Sciatic nerve (tissue), 2 donors: ENCODE measurements around the gene PGD. TPM values are rescaled to one million over a fixed set of nuclear protein-coding genes. Genes with fewer than 3 reads are reported as not detected.

Experiments
- ATAC-seq: fragments of 200-7000 bp; cut with Tn5 transposase; one replicate; pipeline ENCODE4 v1.9.1; 2020; ENCODE audit warnings: mild to moderate bottlenecking, moderate library complexity
- DNase-seq: peaks from one replicate; pipeline ENCODE4 v3.0.0-alpha.2; 2020; ENCODE audit warnings: low spot score
- intact Hi-C: fragments of 100-400 bp; cut with DNase I; formaldehyde crosslinking; loops from one replicate; pipeline ENCODE4 v1.14.2; 2022
- total RNA-seq: library from RNA; stranded (reverse); fragmentation: NEBNext Ultra II Directional; extraction: Animal tissue kit (Norgen Biotek cat#: 25700); gene quantifications from one replicate; pipeline ENCODE4 v1.2.1, GENCODE V29; 2021
- donor health status: DM: no; HTN: no; CAD: no.
- donor health status: DM: no; HTN: no; CAD: no.

Gene PGD
- total RNA-seq, 1 donor from 2014 or later: 70.4 TPM

DNA sequence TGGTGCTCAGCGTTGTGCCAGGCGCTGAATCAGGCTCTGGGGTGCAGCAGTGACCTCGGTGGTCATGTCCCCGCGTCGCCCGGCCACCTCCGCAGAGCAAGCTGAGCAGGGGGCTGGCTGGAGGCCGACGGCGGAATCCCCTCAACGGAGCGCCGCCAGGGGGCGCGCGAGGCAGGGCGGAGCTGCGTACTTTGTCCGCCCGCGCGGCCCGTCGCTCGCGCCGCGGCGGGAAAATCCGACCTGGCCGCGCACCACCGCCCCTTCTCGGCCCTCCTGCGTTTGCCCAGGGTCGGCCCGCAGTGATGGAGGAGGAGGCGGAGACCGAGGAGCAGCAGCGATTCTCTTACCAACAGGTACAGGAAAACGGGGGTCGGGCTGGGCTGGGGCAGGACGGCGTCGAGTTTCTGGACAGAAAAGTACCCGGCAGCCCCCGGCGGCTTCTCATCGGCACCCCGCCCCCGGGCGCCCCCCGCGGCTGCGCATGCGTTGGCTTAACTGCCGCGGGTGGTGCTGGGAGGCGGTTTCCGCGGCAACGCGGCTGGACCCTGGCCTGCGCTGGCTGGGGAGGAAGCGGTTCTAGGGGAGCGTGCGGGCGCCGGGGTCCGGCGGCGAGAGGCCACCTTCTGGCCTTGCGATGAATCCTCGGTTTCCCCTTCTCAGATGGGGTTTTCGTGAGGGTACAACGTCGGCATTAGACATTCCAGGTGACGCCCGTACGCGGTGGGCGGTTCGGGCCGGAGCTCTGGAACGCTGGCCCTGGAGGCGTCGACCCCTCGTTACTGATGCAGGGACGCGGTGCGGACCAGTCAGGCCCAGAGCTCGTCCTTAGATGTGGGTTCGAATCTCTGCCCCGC, 31.6 kb downstream of the PGD start, which contains the start of gene CENPS:
TSS of gene CENPS (plus strand) at position 218 of the 854 bp plus-strand sequence. CDS start at position 303, 85 bp downstream.
- intact Hi-C loops: no loop called here
- peak; percentile 95 for DNase-seq

DNA sequence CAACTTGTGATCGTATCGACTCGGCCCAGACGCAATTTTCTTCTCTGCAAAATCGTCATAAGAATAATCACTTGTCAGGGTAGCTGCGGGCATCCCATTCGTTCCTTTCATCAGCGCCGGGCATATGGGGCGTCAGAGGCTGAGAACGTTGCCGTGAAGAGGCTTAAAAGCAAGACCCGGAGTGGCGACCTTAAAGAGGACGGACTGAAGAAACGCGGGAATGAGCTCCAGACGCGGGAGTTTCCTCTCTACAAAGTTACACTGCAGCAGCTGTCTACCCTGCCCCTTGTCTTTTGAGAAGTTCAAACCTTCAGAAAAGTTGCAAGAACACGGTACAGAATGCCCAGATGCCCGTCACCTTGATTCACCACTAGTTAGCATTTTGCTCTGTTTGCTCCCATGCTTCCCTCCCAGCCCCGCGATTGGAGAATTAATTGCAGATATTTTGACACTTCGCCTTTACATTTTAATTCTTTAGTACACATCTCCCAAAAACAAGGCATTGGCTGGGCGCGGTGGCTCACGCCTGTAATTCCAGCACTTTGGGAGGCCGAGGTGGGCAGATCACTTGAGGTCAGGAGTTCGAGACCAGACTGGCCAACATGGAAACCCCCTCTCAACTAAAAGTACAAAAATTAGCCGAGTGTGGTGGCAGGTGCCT, 32.3 kb downstream of the PGD start:
- intact Hi-C loops: no loop called here
- DNase-seq (no peak), ATAC-seq (peak; percentile 1)

More for the DNA sequence above, 31.6 kb downstream of the PGD start, which contains the start of gene CENPS:
- ATAC-seq: peak; percentile 97

DNA sequence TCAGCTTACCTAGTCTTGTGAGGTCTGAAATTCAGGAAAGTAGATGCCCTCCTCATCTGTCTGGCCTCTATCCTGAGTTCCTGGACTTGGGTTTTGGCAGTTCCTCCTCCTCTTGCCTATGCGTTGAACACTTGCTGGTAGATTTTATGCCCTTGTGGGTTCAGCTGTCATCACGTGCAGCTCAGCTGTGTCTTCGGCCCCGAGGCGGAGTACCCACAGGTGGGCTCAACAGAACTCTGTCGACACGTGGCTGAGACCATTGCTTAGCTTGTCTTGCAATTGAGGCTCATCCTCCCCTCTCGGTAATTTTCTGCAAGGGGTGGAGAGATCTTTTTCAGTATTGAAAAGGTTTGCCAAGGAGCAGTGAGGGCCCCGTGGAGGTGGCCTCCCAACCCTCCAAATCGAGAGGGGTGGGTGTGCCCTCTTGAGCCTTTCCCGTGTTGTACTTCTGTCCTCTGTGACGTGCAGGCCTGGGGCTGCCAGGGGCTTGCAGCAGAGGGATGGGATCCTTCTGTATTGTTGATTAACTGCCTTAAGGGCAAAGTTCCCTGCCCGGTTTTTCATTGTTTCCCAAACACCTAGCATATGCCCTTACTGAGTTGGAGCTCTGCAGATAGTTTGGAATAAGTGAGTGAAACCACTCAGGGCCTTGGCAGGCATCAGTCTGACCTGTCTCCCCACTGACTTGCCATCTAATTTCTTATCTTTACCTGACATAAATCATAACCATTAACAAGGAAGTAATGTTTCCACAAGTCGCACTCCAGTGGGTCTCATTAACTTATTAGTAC, 34.2 kb downstream of the PGD start:
- intact Hi-C loops: no loop called here
- DNase-seq (no peak), ATAC-seq (no peak)

- intact Hi-C loops: no loop called here
- DNase-seq (no peak), ATAC-seq (no peak)
Measured at GRCh38 chr1:10433790-10434189, 34.9 kb downstream of the PGD start.

DNA sequence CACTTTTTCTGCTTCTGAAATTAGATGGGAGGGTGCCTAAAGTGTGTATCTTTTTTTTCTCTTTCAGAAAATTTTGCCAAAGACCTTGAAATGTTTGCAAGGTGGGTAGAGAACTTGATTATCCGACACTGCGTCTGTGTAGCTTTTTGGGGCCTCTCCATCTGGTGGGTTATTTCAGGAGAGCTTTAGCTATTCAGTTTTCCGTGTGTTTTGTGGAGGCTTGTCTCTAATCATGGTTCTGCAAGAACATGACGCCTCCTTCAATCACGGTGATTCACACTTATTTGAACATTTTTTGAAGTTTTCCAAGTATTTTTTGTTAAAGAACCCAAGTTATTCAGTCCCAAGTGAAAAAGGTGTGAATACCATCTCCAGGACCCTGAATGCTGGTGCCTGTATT, 35.7 kb downstream of the PGD start:
- no peak for ATAC-seq
- intact Hi-C loops: no loop called here
- no peak for DNase-seq

DNA sequence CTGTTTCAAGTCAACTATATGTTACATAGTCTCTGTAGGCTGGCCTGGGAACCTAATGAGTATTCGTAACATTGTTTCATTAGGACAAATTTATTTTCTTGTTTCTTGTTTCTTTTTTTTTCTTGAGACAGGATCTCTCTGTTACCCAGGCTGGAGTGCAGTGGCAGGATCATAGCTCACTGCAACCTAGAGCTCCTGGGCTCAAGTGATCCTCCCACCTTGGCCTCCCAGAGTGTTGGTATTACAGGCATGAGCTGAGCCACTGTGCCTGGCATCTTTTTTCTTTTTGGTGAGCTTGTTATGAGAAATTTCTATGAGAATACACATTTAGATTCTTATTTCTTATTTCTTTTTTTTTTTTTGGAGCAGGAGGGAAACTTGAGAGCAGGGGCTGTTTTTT, 38.2 kb downstream of the PGD start:
- ATAC-seq (no peak), DNase-seq (no peak)
- intact Hi-C loops: no loop called here

DNA sequence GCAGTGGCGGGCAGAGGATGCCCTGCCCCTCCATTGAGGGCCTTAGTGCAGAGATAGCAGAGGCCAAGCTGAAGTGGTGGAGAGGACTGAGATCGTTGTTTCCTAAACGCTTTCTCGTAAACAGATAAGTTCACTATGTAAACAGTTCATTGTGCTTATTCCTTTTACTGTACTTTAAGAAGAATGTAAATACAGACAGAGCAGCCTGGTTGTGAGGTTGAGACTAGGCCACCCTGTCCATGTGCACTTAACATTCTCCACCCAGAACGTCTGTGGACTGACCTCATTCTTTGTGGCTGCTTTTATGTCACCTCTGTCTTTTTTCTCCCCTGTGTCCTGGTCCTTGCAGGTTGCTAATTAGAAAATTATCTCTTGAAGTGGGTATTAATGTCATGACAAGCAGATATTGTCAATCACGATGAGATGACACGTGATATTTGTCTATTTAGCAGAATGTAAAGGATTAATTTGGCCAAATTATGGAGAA, 39.9 kb downstream of the PGD start:
- no peak for DNase-seq
- ATAC-seq: no peak
- intact Hi-C loops: no loop called here

GRCh38 chr1:10440305-10440704, 41.4 kb downstream of the PGD start:
- ATAC-seq: no peak
- no peak for DNase-seq
- intact Hi-C loops: no loop called here

GRCh38 chr1:10440794-10441193, 41.9 kb downstream of the PGD start:
- ATAC-seq (no peak), DNase-seq (no peak)
- intact Hi-C loops: no loop called here

- intact Hi-C loops: no loop called here
- ATAC-seq: no peak
- no peak for DNase-seq
Measured at GRCh38 chr1:10444248-10444647, 45.4 kb downstream of the PGD start.

DNA sequence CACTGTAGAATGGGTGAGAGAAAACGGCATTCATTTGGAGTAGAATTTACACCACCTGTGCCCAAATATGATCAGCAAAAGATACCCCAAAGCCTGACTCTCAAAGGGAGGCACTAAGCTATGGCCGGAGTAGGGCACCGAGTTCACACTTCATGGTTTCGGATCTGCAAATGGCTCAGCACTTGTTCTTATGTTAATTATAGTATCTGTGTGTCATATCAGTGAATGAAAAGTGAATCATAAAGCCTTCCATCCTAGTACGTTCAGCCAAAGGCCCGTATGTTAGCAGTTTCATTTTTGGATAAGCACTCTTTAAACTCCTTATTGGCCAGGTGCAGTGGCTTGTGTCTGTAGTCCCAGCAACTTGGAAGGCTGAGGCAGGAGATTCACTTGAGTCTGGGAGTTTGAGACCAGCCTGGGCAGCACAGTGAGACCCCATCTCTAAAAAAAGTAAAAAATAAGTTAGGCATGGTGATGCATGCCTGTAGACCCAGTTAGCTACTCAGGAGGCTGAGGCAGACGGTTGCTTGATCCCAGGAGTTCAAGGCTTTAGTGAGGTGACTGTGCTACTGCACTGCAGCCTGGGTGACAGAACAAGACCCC, 46.0 kb downstream of the PGD start:
- intact Hi-C loops: no loop called here
- DNase-seq (no peak), ATAC-seq (no peak)

- ATAC-seq (no peak), DNase-seq (no peak)
- intact Hi-C loops: no loop called here
Measured at GRCh38 chr1:10446790-10447422, 48.0 kb downstream of the PGD start.

DNA sequence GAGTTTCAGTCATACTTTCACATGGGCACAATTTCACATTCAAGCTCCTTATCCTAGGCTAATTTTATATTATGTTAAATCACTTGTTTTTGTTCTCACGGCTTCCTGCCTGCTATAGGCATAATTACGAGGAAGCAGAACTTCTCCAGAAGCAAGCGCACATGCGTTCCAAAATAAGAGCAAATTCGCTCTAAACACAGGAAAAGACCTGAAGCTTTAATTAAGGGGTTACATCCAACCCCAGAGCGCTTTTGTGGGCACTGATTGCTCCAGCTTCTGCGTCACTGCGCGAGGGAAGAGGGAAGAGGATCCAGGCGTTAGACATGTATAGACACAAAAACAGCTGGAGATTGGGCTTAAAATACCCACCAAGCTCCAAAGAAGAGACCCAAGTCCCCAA, 50.9 kb downstream of the PGD start, which contains the start of gene CORT:
TSS of gene CORT (plus strand) at position 281 of the 400 bp plus-strand sequence. CDS start 193 bp downstream, outside the sequence.
- intact Hi-C loops: no loop called here

GRCh38 chr1:10450156-10450814, 51.4 kb downstream of the PGD start:
- no peak for ATAC-seq
- intact Hi-C loops: no loop called here
- no peak for DNase-seq

More for the DNA sequence above, 50.9 kb downstream of the PGD start, which contains the start of gene CORT:
- ATAC-seq (no peak), DNase-seq (no peak)

GRCh38 chr1:10450836-10451235, 52.0 kb downstream of the PGD start:
- intact Hi-C loops: no loop called here
- DNase-seq (no peak), ATAC-seq (no peak)

DNA sequence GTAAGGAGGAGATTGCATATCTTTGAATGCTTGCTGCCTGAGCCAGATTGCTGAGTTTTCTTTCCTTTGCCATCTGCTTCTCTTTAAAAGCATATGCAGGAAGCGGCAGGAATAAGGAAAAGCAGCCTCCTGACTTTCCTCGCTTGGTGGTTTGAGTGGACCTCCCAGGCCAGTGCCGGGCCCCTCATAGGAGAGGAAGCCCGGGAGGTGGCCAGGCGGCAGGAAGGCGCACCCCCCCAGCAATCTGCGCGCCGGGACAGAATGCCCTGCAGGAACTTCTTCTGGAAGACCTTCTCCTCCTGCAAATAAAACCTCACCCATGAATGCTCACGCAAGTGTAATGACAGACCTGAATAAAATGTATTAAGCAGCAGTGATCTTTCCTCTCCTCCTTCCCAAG, 52.4 kb downstream of the PGD start:
- DNase-seq (no peak), ATAC-seq (peak; percentile 38)
- intact Hi-C loops: no loop called here

- intact Hi-C loops: no loop called here
- no peak for ATAC-seq
Measured at GRCh38 chr1:10456048-10456447, 57.2 kb downstream of the PGD start.

DNA sequence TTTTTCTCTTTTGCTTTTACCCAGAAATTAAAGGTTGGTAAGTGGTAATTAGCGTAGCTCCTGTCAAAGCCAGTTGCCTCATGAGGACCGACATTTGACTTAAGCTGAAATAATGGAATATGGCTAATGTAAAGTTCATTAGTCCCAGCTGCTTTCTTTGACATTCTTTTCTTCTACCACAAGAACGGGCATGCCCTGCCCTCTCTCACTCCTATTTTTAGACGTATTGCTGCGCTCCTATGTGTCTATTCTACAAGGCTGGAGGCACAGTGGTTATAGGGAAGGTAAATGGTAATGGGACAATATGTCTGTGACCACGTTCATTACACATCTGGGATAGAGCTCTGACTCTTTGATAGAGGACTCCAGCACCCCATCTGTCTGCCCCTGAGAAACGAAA, 57.8 kb downstream of the PGD start:
- no peak for ATAC-seq
- no peak for DNase-seq
- intact Hi-C loops: no loop called here

More at GRCh38 chr1:10456048-10456447, 57.2 kb downstream of the PGD start:
- no peak for DNase-seq
